GM06990 (cell line): Measurements from ENCODE around the gene GLMP.

ENCODE experiments used
- DNase-seq: peaks from one replicate; pipeline ENCODE4 v3.0.0-alpha.2; 2011; ENCODE audit not compliant: insufficient read length; ENCODE audit errors: extremely low read depth
- H3K27me3 ChIP-seq: replicated peaks from 2 replicates; pipeline ENCODE4 v1.6.0; 2011; ENCODE audit warnings: low read length; ENCODE audit not compliant: control insufficient read depth, insufficient read depth
- H3K36me3 ChIP-seq: 2 replicates; pipeline ENCODE4 v1.5.1; 2011; ENCODE audit warnings: low read length; ENCODE audit not compliant: control insufficient read depth, insufficient read depth
- H3K4me3 ChIP-seq: replicated peaks from 2 replicates; pipeline ENCODE4 v1.5.1; 2011; ENCODE audit warnings: low read depth, mild to moderate bottlenecking, control low read depth, low read length
- TF ChIP-seq, protein P1 (sequence below): IDR thresholded peaks from 2 replicates; pipeline ENCODE4 v1.5.1; 2011; ENCODE audit warnings: low read length, control low read depth, mild to moderate bottlenecking, inconsistent platforms; ENCODE audit not compliant: insufficient read depth, poor library complexity, severe bottlenecking

GLMP gene

DNA sequence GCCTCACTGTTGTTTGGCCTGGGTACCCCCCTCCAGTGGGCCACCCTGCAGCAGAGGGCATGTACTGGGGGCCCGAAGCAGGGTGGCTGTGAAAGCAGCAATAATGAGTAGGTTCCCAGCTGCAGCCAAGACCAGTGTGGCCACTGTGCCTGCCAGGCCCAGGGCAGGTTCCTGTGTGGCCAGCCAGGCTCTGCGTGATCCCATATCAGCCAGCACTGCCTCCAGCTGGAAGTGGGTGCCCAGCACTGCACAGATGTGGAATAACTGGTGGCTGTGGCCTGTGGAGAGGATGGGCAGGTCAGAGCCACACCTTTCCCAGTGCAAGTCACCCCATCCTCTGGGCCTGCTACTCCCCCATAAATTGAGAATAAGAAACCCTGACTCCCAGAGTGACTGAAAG is 51.4 kb downstream of the GLMP start:
- TF ChIP-seq, protein P1, sequence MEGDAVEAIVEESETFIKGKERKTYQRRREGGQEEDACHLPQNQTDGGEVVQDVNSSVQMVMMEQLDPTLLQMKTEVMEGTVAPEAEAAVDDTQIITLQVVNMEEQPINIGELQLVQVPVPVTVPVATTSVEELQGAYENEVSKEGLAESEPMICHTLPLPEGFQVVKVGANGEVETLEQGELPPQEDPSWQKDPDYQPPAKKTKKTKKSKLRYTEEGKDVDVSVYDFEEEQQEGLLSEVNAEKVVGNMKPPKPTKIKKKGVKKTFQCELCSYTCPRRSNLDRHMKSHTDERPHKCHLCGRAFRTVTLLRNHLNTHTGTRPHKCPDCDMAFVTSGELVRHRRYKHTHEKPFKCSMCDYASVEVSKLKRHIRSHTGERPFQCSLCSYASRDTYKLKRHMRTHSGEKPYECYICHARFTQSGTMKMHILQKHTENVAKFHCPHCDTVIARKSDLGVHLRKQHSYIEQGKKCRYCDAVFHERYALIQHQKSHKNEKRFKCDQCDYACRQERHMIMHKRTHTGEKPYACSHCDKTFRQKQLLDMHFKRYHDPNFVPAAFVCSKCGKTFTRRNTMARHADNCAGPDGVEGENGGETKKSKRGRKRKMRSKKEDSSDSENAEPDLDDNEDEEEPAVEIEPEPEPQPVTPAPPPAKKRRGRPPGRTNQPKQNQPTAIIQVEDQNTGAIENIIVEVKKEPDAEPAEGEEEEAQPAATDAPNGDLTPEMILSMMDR = no peak
- H3K4me3 ChIP-seq = no peak overlapping the region
- DNase-seq = no peak
- H3K36me3 ChIP-seq = peaks cover 7% of the 10 kb centered on the region
- H3K27me3 ChIP-seq = no peaks in the 10 kb centered on the region

DNA sequence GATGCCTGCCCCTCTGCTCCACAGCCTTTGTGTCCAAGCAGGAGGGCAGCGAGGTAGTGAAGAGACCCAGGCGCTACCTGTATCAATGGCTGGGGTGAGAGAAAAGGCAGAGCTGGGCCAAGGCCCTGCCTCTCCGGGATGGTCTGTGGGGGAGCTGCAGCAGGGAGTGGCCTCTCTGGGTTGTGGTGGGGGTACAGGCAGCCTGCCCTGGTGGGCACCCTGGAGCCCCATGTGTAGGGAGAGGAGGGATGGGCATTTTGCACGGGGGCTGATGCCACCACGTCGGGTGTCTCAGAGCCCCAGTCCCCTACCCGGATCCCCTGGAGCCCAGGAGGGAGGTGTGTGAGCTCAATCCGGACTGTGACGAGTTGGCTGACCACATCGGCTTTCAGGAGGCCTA is 52.7 kb downstream of the GLMP start:
- H3K36me3 ChIP-seq = peaks cover 12% of the 10 kb centered on the region
- no peak for DNase-seq
- TF ChIP-seq, protein P1 = no peak
- no peaks in the 10 kb centered on the region for H3K27me3 ChIP-seq
- no peak overlapping the region for H3K4me3 ChIP-seq
